ENCODE data around the gene GPC2.
A peak's percentile ranks its signal among the peaks of the same experiment; 100 is the strongest.
"Not testable (repeated sequence)": the region's sequence is repeated elsewhere in the genome, so short reads cannot be mapped to it uniquely, and the experiment has no call there.

GPC2 gene

DNA sequence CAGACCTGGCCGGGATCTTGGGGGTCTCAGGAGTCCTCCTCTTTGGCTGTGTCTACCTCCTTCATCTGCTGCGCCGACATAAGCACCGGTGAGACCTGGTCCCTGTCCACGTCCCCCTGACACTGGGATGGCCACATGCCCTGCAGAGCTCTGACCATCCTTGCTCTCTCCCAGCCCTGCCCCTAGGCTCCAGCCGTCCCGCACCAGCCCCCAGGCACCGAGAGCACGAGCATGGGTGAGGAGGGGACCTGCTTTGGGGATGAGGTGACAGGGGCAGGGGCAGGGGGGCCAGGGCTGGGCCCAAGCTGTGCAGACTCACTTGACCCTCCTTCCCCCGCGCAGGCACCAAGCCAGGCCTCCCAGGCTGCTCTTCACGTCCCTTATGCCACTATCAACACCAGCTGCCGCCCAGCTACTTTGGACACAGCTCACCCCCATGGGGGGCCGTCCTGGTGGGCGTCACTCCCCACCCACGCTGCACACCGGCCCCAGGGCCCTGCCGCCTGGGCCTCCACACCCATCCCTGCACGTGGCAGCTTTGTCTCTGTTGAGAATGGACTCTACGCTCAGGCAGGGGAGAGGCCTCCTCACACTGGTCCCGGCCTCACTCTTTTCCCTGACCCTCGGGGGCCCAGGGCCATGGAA is 43.5 kb upstream of the GPC2 start:
- DNase-seq (ENCODE audit: low read depth): no peak
- TF ChIP-seq, protein P1, sequence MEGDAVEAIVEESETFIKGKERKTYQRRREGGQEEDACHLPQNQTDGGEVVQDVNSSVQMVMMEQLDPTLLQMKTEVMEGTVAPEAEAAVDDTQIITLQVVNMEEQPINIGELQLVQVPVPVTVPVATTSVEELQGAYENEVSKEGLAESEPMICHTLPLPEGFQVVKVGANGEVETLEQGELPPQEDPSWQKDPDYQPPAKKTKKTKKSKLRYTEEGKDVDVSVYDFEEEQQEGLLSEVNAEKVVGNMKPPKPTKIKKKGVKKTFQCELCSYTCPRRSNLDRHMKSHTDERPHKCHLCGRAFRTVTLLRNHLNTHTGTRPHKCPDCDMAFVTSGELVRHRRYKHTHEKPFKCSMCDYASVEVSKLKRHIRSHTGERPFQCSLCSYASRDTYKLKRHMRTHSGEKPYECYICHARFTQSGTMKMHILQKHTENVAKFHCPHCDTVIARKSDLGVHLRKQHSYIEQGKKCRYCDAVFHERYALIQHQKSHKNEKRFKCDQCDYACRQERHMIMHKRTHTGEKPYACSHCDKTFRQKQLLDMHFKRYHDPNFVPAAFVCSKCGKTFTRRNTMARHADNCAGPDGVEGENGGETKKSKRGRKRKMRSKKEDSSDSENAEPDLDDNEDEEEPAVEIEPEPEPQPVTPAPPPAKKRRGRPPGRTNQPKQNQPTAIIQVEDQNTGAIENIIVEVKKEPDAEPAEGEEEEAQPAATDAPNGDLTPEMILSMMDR (IDR thresholded peaks at IDR 0.05; ENCODE audit: control insufficient read depth, extremely low read depth, insufficient read depth): no peak
- H3K4me3 ChIP-seq (ENCODE audit: low read depth, low read length): no peak overlapping the region

DNA sequence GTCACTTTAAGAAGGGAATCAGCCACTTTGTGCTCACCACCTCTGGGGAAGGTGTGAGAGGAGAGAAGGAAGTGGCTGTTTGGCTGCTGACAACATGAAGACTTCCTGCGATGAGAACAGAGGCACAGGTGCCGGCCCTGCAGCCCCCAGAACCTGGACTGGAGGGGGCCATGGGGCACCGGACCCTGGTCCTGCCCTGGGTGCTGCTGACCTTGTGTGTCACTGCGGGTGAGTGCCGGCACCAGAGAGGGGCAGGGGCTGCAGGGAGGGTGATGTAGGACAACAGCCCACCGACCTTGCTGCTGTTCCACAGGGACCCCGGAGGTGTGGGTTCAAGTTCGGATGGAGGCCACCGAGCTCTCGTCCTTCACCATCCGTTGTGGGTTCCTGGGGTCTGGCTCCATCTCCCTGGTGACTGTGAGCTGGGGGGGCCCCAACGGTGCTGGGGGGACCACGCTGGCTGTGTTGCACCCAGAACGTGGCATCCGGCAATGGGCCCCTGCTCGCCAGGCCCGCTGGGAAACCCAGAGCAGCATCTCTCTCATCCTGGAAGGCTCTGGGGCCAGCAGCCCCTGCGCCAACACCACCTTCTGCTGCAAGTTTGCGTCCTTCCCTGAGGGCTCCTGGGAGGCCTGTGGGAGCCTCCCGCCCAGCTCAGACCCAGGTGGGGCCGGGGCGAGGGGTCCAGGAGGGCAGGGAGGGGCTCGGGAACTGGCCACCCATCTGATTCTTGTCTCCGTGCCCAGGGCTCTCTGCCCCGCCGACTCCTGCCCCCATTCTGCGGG is 42.8 kb upstream of the GPC2 start, which contains the start of gene PVRIG:
Gene PVRIG (plus strand): TSS at position 149 of the 785 bp plus-strand sequence. CDS start 22 bp downstream, at position 171.
- DNase-seq (ENCODE audit: low read depth); H3K4me3 ChIP-seq (ENCODE audit: low read depth, low read length): not testable (repeated sequence)

DNA sequence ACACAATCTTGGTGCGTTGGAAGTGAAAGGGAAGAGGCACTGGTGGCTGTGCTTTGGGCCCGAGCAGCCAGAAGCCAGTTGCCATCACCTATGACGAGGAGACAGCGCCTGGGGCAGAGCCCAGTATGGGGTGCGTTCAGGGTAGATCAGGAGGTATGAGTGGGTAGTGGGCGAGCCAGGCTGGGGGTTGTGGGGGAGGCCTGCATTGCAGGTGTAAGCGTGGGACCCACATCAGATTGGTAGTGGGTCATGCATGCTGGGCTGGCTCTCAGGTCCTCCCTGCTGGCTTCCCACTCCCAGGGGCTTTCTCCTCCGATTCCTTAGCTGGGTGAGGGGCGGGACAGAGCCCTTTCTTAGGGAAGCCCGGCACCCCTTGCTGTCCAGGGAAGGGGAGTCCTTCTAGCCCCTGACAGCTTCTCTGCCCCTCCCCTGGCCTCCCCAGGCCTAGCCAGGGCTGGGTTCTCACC is 42.1 kb upstream of the GPC2 start:
- TF ChIP-seq, protein P1 (IDR thresholded peaks at IDR 0.05; ENCODE audit: control insufficient read depth, extremely low read depth, insufficient read depth): no peak
- DNase-seq (ENCODE audit: low read depth): no peak
- no peak overlapping the region for H3K4me3 ChIP-seq (ENCODE audit: low read depth, low read length)

DNA sequence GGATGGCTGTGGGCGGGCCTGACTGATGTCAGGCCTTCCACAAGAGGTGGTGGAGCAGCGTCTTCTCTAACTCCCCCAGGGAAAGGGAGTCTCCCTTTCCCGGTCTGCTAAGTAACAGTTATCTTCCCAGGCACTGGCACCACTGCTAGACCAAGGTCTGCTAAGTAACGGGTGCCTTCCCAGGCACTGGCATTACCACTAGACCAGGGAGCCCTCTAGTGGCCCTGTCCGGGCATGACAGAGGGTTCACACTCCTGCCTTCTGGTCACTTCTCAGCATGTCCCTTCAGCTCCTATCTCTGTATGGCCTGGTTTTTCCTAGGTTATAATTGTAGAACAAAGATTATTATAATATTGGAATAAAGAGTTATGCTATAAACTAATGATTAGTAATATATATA is 40.8 kb upstream of the GPC2 start:
- TF ChIP-seq, protein P1 (IDR thresholded peaks at IDR 0.05; ENCODE audit: control insufficient read depth, extremely low read depth, insufficient read depth): peak; percentile 61
- not testable (repeated sequence) for DNase-seq (ENCODE audit: low read depth); H3K4me3 ChIP-seq (ENCODE audit: low read depth, low read length)

DNA sequence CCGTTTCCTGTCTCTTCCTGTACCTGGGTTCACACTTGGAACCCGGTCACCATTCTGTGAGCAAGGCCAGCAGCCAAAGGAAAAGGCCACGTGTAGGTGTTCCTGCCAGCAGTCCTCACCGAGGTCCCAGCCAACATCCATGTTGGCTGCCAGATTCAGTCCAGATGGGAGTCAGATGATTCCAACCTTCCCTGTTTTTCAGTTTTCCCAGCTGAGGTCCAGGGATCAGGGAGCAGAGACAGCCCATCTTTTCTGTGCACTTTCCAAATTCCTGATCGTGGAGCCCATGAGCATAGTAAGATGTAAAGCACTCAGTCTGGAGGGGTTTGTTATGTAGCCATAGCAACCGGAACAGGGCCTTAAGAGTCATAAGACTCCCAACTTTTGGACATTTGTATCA is 38.7 kb upstream of the GPC2 start:
- TF ChIP-seq, protein P1 (IDR thresholded peaks at IDR 0.05; ENCODE audit: control insufficient read depth, extremely low read depth, insufficient read depth): no peak
- peak; percentile 11 for DNase-seq (ENCODE audit: low read depth)
- no peak overlapping the region for H3K4me3 ChIP-seq (ENCODE audit: low read depth, low read length)

DNA sequence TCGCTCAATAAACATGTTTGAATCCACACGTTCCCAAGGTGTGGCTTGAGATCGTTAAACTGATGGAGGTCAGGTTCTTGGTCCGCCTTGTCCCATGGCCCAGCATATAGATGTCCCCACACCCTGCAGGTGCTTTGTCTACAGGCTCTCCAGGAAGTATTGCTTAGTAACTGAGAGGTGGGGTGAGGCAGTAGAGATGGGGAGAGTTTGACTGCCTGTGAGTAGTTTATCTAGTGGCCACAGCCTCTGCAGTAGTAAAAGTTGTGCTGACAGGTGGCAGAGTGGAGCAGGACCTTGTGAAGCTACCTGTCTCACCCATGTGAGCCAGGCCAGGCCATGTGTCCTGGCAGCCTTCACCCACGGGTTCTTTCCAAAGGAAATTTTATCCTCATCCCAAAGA is 37.2 kb upstream of the GPC2 start:
- not testable (repeated sequence) for DNase-seq (ENCODE audit: low read depth); H3K4me3 ChIP-seq (ENCODE audit: low read depth, low read length)

DNA sequence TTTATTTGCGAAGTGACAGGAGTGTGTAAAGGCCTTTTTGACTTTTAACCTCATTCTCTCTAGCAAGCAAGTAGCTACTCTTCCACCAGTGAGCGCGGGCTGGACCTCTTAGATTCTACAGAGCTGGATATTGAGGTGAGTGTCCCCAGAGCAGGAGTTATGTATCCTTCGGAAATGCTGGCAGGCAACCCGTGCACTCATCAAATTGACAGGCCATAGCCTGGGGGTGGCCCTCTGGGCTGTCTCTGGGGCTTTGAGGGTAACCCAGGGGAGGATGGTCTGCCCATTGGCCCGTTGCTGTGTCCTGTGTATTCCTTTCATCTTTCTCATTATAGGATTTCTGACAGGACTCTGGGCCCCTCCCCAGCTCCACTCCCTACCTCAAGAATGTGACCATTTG is 36.5 kb upstream of the GPC2 start:
- TF ChIP-seq, protein P1 (IDR thresholded peaks at IDR 0.05; ENCODE audit: control insufficient read depth, extremely low read depth, insufficient read depth): no peak
- no peak overlapping the region for H3K4me3 ChIP-seq (ENCODE audit: low read depth, low read length)
- no peak for DNase-seq (ENCODE audit: low read depth)
